Common myeloid progenitor, CD34-positive (primary cell): ENCODE measurements around the gene PHOSPHO1.

Source experiments
- CTCF ChIA-PET: fragments of 350-600 bp; sonication (Branson Sonifier 250); formaldehyde crosslinking; loops from one replicate; lab custom pipeline; 2021; ENCODE audit warnings: antibody characterized with exemption; lab: Charles Lee
- POLR2A ChIA-PET: fragments of 350-600 bp; sonication (Branson Sonifier 250); formaldehyde crosslinking; loops from one replicate; lab custom pipeline; 2021; ENCODE audit warnings: antibody characterized with exemption; lab: Charles Lee
- DNase-seq, 3 donors: peaks; one replicate each; pipeline versions ENCODE4 v3.0.0 to v3.0.0-alpha.2; 2013
- H3K27ac ChIP-seq, 2 experiments: 1 replicate in 1 of 2; 2 replicates in 1 of 2; pipeline ENCODE4 v1.7.0; 2013; ENCODE audit warnings: inconsistent platforms in 2 of 2, low read length in 2 of 2, mild to moderate bottlenecking in 2 of 2, low read depth in 1 of 2, moderate library complexity in 1 of 2; ENCODE audit not compliant: severe bottlenecking in 2 of 2, insufficient read depth in 1 of 2, poor library complexity in 1 of 2
- H3K27me3 ChIP-seq, 5 experiments: replicated peaks in 2 of 5; 1 replicate in 3 of 5; 2 replicates in 2 of 5; pipeline versions ENCODE4 v1.6.1 to v1.7.0; 2013; ENCODE audit warnings: low read length in 4 of 5, mild to moderate bottlenecking in 2 of 5, moderate library complexity in 2 of 5, inconsistent platforms in 1 of 5; ENCODE audit not compliant: insufficient read depth in 5 of 5, control insufficient read depth in 4 of 5
- H3K36me3 ChIP-seq, 4 experiments: 1 replicate in 2 of 4; 2 replicates in 2 of 4; pipeline versions ENCODE4 v1.6.1 to v1.7.0; 2013; ENCODE audit warnings: low read length in 3 of 4, control low read depth in 1 of 4, mild to moderate bottlenecking in 1 of 4; ENCODE audit not compliant: control insufficient read depth in 4 of 4, insufficient read depth in 4 of 4
- H3K4me1 ChIP-seq, 4 experiments: 1 replicate in 3 of 4; 2 replicates in 1 of 4; pipeline versions ENCODE4 v1.6.1 to v1.7.1; 2013; ENCODE audit warnings: low read length in 3 of 4, mild to moderate bottlenecking in 3 of 4, control low read depth in 1 of 4, inconsistent platforms in 1 of 4, moderate library complexity in 1 of 4; ENCODE audit not compliant: control insufficient read depth in 4 of 4, insufficient read depth in 4 of 4; ENCODE audit errors: control extremely low read depth in 1 of 4
- H3K4me3 ChIP-seq, 7 experiments: 1 replicate in 4 of 7; 2 replicates in 3 of 7; pipeline versions ENCODE4 v1.5.1 to v1.7.0; 2013; ENCODE audit warnings: mild to moderate bottlenecking in 7 of 7, low read length in 6 of 7, moderate library complexity in 6 of 7, inconsistent platforms in 2 of 7, low read depth in 2 of 7, control low read depth in 1 of 7; ENCODE audit not compliant: insufficient read depth in 4 of 7, control insufficient read depth in 1 of 7; ENCODE audit errors: extremely low read depth in 1 of 7
- H3K9me3 ChIP-seq, 5 experiments: 1 replicate in 4 of 5; 2 replicates in 1 of 5; pipeline versions ENCODE4 v1.6.1 to v1.7.1; 2013; ENCODE audit warnings: low read length in 4 of 5, mild to moderate bottlenecking in 2 of 5, inconsistent platforms in 1 of 5, low read depth in 1 of 5, moderate library complexity in 1 of 5; ENCODE audit not compliant: control insufficient read depth in 4 of 5, insufficient read depth in 2 of 5; ENCODE audit errors: control extremely low read depth in 1 of 5
- WGBS: methylation state at CpG from one replicate; pipeline ENCODE4 v1.1.5; 2013; ENCODE audit not compliant: insufficient coverage; 5-methylcytosine and 5-hydroxymethylcytosine counted together

The PHOSPHO1 gene

GRCh38 chr17:49226771-49227435, 3.7 kb downstream of the PHOSPHO1 start:
- Histone ChIP-seq H3K4me1 (peaks cover 0 to 36% (median 35%) of the 10 kb centered on the region in 4 experiments), H3K36me3 (peaks cover 0 to 12% (median 0%) of the 10 kb centered on the region in 4 experiments), H3K27ac (no peak overlapping the region), H3K27me3 (peaks cover 0 to 87% (median 20%) of the 10 kb centered on the region in 5 experiments), H3K4me3 (no peak overlapping the region), H3K9me3 (no peaks in the 10 kb centered on the region)
- no peak for DNase-seq
- ChIA-PET POLR2A (no interaction called here), CTCF (interaction anchor here (0.6 to 7.2 kb wide), 19 partner anchors 9 to 80 kb away, joined by 3 to 90 read pairs (median 5); no protein-coding TSS in a partner anchor)
- 84% methylated on average over 3 of the region's 3 CpGs for WGBS

- H3K36me3 ChIP-seq, result peaks cover 0 to 16% (median 0%) of the 10 kb centered on the region in 4 experiments
- H3K27me3 ChIP-seq, result peaks cover 0 to 75% (median 18%) of the 10 kb centered on the region in 5 experiments
- 99% methylated on average over 6 of the region's 8 CpGs for WGBS
- DNase-seq, result no peak
- ChIA-PET CTCF (interaction anchor here (0.7 to 7.2 kb wide), 9 partner anchors 10 to 65 kb away, joined by 3 to 90 read pairs (median 8); no protein-coding TSS in a partner anchor), POLR2A (no interaction called here)
- peaks cover 0 to 29% (median 28%) of the 10 kb centered on the region in 4 experiments for H3K4me1 ChIP-seq
- H3K9me3 ChIP-seq, result no peaks in the 10 kb centered on the region
- no peak overlapping the region for H3K4me3 ChIP-seq
- H3K27ac ChIP-seq, result no peak overlapping the region
These were observed 4.9 kb downstream of the PHOSPHO1 start for GRCh38 chr17:49225554-49226236.

GRCh38 chr17:49224997-49225337, 5.6 kb downstream of the PHOSPHO1 start:
- H3K27ac ChIP-seq, result no peak overlapping the region
- peak overlapping the region in 3 of 7 experiments; percentile 51 to 63 (median 57) for H3K4me3 ChIP-seq

GRCh38 chr17:49224198-49224996, 6.2 kb downstream of the PHOSPHO1 start:
- H3K9me3 ChIP-seq, result no peaks in the 10 kb centered on the region
- DNase-seq, result peak in 2 of 3 donors; percentile 48 to 64
- H3K4me1 ChIP-seq, result peaks cover 0 to 31% (median 24%) of the 10 kb centered on the region in 4 experiments
- 2% methylated on average over 86 of the region's 95 CpGs for WGBS
- CTCF ChIA-PET, result interaction anchor here (1.2 to 7.2 kb wide), 7 partner anchors 9 to 66 kb away, joined by 3 to 90 read pairs (median 8); no protein-coding TSS in a partner anchor
- POLR2A ChIA-PET, result no interaction called here
- H3K4me3 ChIP-seq, result peak overlapping the region in 5 of 7 experiments; percentile 19 to 63 (median 51)
- peaks cover 0 to 62% (median 13%) of the 10 kb centered on the region in 5 experiments for H3K27me3 ChIP-seq
- H3K27ac ChIP-seq, result no peak overlapping the region
- peaks cover 0 to 22% (median 0%) of the 10 kb centered on the region in 4 experiments for H3K36me3 ChIP-seq

More at GRCh38 chr17:49224997-49225337, 5.6 kb downstream of the PHOSPHO1 start:
- 46% methylated on average over 6 of the region's 11 CpGs for WGBS
- DNase-seq, result no peak
- peaks cover 0 to 21% (median 0%) of the 10 kb centered on the region in 4 experiments for H3K36me3 ChIP-seq
- ChIA-PET POLR2A (no interaction called here), CTCF (interaction anchor here (0.7 to 7.2 kb wide), 8 partner anchors 9 to 66 kb away, joined by 3 to 90 read pairs (median 7); no protein-coding TSS in a partner anchor)
- H3K9me3 ChIP-seq, result no peaks in the 10 kb centered on the region
- H3K27me3 ChIP-seq, result peaks cover 0 to 68% (median 18%) of the 10 kb centered on the region in 5 experiments
- peaks cover 0 to 25% (median 22%) of the 10 kb centered on the region in 4 experiments for H3K4me1 ChIP-seq

- Histone ChIP-seq H3K9me3 (no peaks in the 10 kb centered on the region), H3K36me3 (peaks cover 0 to 22% (median 0%) of the 10 kb centered on the region in 4 experiments), H3K4me3 (peak overlapping the region in 5 of 7 experiments; percentile 19 to 63 (median 51)), H3K27ac (no peak overlapping the region), H3K4me1 (peaks cover 0 to 39% (median 31%) of the 10 kb centered on the region in 4 experiments), H3K27me3 (peaks cover 0 to 55% (median 12%) of the 10 kb centered on the region in 5 experiments)
- ChIA-PET POLR2A (no interaction called here), CTCF (interaction anchor here (1.2 to 7.2 kb wide), 11 partner anchors 8 to 67 kb away, joined by 3 to 90 read pairs (median 8); no protein-coding TSS in a partner anchor)
- 6% methylated on average over 15 of the region's 31 CpGs for WGBS
- DNase-seq, result peak in 2 of 3 donors; percentile 50 to 59
These were observed 6.9 kb downstream of the PHOSPHO1 start for GRCh38 chr17:49223517-49224197.

GRCh38 chr17:49223168-49223516, 7.4 kb downstream of the PHOSPHO1 start:
- ChIA-PET POLR2A (no interaction called here), CTCF (interaction anchor here (1.3 to 3.0 kb wide), 6 partner anchors 14 to 69 kb away, joined by 4 to 13 read pairs (median 9); no protein-coding TSS in a partner anchor)
- no peak for DNase-seq
- H3K4me3 ChIP-seq, result peak overlapping the region in 1 of 7 experiments; percentile 63
- WGBS, result 7% methylated on average over 3 of the region's 9 CpGs
- no peak overlapping the region for H3K27ac ChIP-seq
- H3K27me3 ChIP-seq, result peaks cover 0 to 53% (median 12%) of the 10 kb centered on the region in 5 experiments
- H3K36me3 ChIP-seq, result peaks cover 0 to 22% (median 0%) of the 10 kb centered on the region in 4 experiments
- peaks cover 2 to 44% (median 35%) of the 10 kb centered on the region in 4 experiments for H3K4me1 ChIP-seq
- no peaks in the 10 kb centered on the region for H3K9me3 ChIP-seq
